ENCODE results near the gene ADSS2.
"Not testable (repeated sequence)": the region's sequence is repeated elsewhere in the genome, so short reads cannot be mapped to it uniquely, and the experiment has no call there.

The ADSS2 gene

GRCh38 chr1:244367399-244368114 lies 84.2 kb downstream of the ADSS2 start:
- DNase-seq (ENCODE audit: low read depth in 2 of 3, low spot score in 1 of 3) = no peak

DNA sequence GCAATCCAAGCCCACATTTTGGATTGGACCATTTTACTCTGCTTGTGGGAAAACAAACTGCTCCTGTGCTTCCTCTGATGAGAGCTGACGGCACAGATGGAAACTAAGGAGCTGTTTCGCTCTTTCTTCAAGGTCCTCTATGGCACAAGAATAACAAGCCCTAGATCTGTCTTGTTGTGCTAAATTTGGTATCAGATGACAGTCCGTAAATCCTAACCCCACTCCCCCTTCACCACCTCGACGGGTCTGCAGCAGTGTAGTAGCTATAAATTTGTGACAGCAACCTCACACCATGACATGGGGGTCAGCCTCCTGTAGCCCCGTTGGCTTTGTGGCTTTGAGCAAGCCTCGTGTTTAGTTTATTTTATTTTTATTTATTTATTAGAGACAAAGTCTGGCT lies 85.9 kb downstream of the ADSS2 start:
- no peak for DNase-seq (ENCODE audit: low read depth in 2 of 3, low spot score in 1 of 3)

GRCh38 chr1:244365262-244365661 lies 86.4 kb downstream of the ADSS2 start:
- not testable (repeated sequence) for DNase-seq (ENCODE audit: low read depth in 2 of 3, low spot score in 1 of 3)

GRCh38 chr1:244362476-244362875 lies 89.2 kb downstream of the ADSS2 start:
- no peak for DNase-seq (ENCODE audit: low read depth in 2 of 3, low spot score in 1 of 3)

DNA sequence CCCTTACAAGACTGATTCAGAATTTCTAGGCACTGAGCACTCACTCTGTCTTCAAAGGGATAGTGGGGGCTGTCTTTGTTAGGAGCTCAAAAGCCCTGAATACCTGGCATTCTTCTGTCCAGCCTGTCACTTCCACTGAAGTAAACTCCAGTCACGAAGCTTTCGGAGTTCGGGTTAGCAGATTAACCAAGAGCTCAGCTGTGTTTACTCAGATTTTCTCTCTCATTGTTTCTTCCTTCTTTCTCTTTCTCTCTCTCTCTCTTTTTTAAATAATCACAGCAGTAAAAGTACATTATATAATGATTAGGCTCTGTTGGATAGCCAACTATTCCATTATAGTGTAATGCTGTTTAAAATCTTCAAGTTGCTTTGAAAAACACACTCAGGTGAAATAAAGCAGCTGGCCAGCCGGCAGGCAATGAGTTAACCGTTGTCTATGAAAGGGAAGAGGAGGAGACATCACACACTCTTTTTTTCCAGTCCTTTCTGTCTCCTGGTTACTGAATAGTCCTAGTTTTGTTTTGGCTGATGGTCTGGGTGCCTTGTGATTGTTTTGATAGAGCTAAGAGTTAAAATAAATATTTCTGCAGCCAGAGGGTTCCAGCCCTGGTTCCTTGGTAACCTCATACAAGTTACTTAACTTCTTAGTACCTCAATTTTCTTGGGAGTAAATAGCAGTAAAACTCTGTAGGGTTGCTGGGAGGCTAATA lies 89.8 kb downstream of the ADSS2 start:
- no peak for DNase-seq (ENCODE audit: low read depth in 2 of 3, low spot score in 1 of 3)

Data from stimulated activated CD4-positive, alpha-beta T cell treated with anti-CD3 and anti-CD28 coated beads, Interleukin-12 subunit alpha, Interleukin-12 subunit beta, amount 100 ng/mL, for 48 hours (primary cell).